Thyroid gland (tissue), 4 donors: Measurements from ENCODE around the gene DSCAM.

ENCODE experiments used
- CTCF ChIP-seq, 6 experiments: fragments of 200-600 bp in 3 of 6; fragments of 450-650 bp in 3 of 6; sonication (generic) in 3 of 6; IDR thresholded peaks; one replicate each; pipeline ENCODE4 v1.5.1; 2016 to 2019; ENCODE audit warnings: antibody characterized with exemption in 6 of 6, mild to moderate bottlenecking in 2 of 6, inconsistent platforms in 1 of 6, moderate library complexity in 1 of 6
- POLR2A ChIP-seq, 2 donors: fragments of 450-650 bp; IDR thresholded peaks; one replicate each; pipeline ENCODE4 v1.6.1; 2017; ENCODE audit warnings: antibody characterized with exemption in 2 of 2, mild to moderate bottlenecking in 2 of 2, moderate library complexity in 1 of 2

GRCh38 chr21:40179166-40179565, 667.8 kb downstream of the DSCAM start:
- no peak for TF ChIP-seq CTCF (IDR thresholded peaks at IDR 0.05)
- no peak for TF ChIP-seq POLR2A (IDR thresholded peaks at IDR 0.05)
